Stomach (tissue), 9 donors: ENCODE data around the gene SKOR1. TPM values are rescaled to one million over a fixed set of nuclear protein-coding genes. Genes with fewer than 3 reads are reported as not detected.

Experiments used
- DNase-seq, 2 donors: peaks; one replicate each; pipeline versions ENCODE4 v3.0.0 to v3.0.0-alpha.2; 2013 to 2019
- H3K27ac ChIP-seq, 5 donors: fragments of 200-600 bp in 4 of 5; sonication (generic) in 4 of 5; one replicate each; pipeline ENCODE4 v1.5.1; 2013 to 2019; ENCODE audit warnings: mild to moderate bottlenecking in 1 of 5, moderate library complexity in 1 of 5
- H3K27me3 ChIP-seq, 3 donors: fragments of 200-600 bp; sonication (generic); one replicate each; pipeline ENCODE4 v1.5.1; 2017 to 2019; ENCODE audit warnings: mixed run types in 1 of 3
- H3K36me3 ChIP-seq, 4 donors: fragments of 200-600 bp; sonication (generic); 1 replicate in 3 of 4; 2 replicates in 1 of 4; pipeline ENCODE4 v1.5.1; 2016 to 2019
- H3K4me1 ChIP-seq, 4 donors: fragments of 200-600 bp; sonication (generic); one replicate each; pipeline ENCODE4 v1.5.1; 2016 to 2019
- H3K4me3 ChIP-seq, 4 donors: fragments of 200-600 bp; sonication (generic) in 3 of 4; one replicate each; pipeline ENCODE4 v1.5.1; 2016 to 2019; ENCODE audit warnings: mild to moderate bottlenecking in 1 of 4
- H3K9me3 ChIP-seq, 4 donors: fragments of 200-600 bp; sonication (generic); one replicate each; pipeline ENCODE4 v1.5.1; 2016 to 2019
- EP300 ChIP-seq: sonication (generic); formaldehyde crosslinking; IDR thresholded peaks from one replicate; pipeline ENCODE4 v1.6.1; 2017; ENCODE audit warnings: antibody characterized with exemption
- POLR2A ChIP-seq, 4 donors: fragments of 450-650 bp; IDR thresholded peaks; one replicate each; pipeline ENCODE4 v1.6.1; 2016; ENCODE audit warnings: antibody characterized with exemption in 4 of 4, control low read depth in 2 of 4, mild to moderate bottlenecking in 1 of 4, moderate library complexity in 1 of 4
- POLR2AphosphoS5 ChIP-seq, 3 donors: sonication (generic); formaldehyde crosslinking; IDR thresholded peaks; one replicate each; pipeline ENCODE4 v1.6.1; 2016; ENCODE audit warnings: antibody characterized with exemption in 3 of 3
- WGBS, 5 donors: extraction: QIAGEN DNeasy Blood & Tissue Kit in 3 of 5; methylation state at CpG; one replicate each; pipeline versions ENCODE4 v1.1.5 to v1.1.7; 2013 to 2018; 5-methylcytosine and 5-hydroxymethylcytosine counted together
- intact Hi-C: fragments of 100-400 bp; cut with DNase I; formaldehyde crosslinking; loops from one replicate; pipeline ENCODE4 v1.15.1; 2023; ENCODE audit warnings: low total_unique reads
- polyA plus RNA-seq, 3 donors: library from polyadenylated mRNA; stranded (reverse); fragments of 200-250 nt; gene quantifications; one replicate each; pipeline ENCODE4 v1.2.3, GENCODE V29; 2013
- total RNA-seq, 5 donors: library from RNA; depleted of rRNA; stranded (reverse); fragments of >200 nt; gene quantifications; one replicate each; pipeline versions ENCODE4 v1.1.0 to v1.2.3, GENCODE V29; 2014 to 2016
- TF ChIP-seq, protein P1 (sequence below), 7 experiments: fragments of 450-650 bp in 4 of 7; fragments of 200-600 bp in 3 of 7; sonication (generic) in 3 of 7; IDR thresholded peaks; one replicate each; pipeline ENCODE4 v1.5.1; 2016 to 2019; ENCODE audit warnings: antibody characterized with exemption in 7 of 7, control low read depth in 2 of 7, mild to moderate bottlenecking in 1 of 7
- donor health status: healthy with polysubstance abuse.
- donor health status: Bipolar disorder and iron deficiency.
- donor health status: healthy.

Gene SKOR1
- total and polyA plus RNA-seq, 8 donors, result 0.14 to 5.8 (median 0.69) TPM; not detected in 2

DNA sequence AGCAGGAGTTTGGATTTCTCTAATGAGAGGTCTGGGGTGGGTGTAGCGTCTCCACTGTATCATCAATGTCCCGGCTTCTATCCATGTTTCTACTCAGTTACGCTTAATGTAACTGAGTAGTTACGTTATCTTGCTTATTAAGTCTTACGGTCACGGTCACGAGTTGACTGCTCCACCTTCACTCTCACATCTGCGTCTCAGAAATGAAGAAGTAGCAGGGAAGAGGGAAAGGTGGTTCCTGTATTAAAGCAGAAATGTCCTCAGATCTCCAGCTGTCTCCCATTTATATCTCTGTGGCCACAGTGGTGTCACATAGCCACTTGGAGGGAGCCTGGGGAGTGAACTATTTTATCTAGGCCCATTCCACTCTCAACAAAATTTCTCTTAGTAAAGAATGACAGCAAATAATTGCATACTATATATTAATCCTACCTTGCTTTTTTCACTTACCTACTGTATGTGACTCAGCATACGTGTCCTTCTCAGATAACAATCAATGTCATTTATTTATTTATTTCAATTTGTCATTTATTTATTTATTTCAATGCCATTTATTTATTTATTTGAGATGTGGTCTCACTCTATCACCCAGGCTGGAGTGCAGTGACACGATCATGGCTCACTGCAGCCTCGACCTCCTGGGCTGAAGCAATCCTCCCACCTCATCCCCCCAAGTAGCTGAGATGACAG is 54.3 kb downstream of the SKOR1 start:
- Histone ChIP-seq H3K27me3 (no peaks in the 10 kb centered on the region), H3K4me3 (no peak overlapping the region), H3K36me3 (no peaks in the 10 kb centered on the region), H3K4me1 (peaks cover 7 to 35% (median 18%) of the 10 kb centered on the region in 4 donors), H3K27ac (no peak overlapping the region), H3K9me3 (no peaks in the 10 kb centered on the region)
- intact Hi-C loops, result no loop called here
- no peak for DNase-seq
- TF ChIP-seq, protein P1, sequence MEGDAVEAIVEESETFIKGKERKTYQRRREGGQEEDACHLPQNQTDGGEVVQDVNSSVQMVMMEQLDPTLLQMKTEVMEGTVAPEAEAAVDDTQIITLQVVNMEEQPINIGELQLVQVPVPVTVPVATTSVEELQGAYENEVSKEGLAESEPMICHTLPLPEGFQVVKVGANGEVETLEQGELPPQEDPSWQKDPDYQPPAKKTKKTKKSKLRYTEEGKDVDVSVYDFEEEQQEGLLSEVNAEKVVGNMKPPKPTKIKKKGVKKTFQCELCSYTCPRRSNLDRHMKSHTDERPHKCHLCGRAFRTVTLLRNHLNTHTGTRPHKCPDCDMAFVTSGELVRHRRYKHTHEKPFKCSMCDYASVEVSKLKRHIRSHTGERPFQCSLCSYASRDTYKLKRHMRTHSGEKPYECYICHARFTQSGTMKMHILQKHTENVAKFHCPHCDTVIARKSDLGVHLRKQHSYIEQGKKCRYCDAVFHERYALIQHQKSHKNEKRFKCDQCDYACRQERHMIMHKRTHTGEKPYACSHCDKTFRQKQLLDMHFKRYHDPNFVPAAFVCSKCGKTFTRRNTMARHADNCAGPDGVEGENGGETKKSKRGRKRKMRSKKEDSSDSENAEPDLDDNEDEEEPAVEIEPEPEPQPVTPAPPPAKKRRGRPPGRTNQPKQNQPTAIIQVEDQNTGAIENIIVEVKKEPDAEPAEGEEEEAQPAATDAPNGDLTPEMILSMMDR (IDR thresholded peaks at IDR 0.05), result no peak
- TF ChIP-seq POLR2AphosphoS5 (IDR thresholded peaks at IDR 0.05) (no peak), EP300 (no peak), POLR2A (IDR thresholded peaks at IDR 0.05) (no peak)
- WGBS, 5 donors, result 77 to 92% (median 87%) methylated on average over 11 of the region's 11 CpGs

DNA sequence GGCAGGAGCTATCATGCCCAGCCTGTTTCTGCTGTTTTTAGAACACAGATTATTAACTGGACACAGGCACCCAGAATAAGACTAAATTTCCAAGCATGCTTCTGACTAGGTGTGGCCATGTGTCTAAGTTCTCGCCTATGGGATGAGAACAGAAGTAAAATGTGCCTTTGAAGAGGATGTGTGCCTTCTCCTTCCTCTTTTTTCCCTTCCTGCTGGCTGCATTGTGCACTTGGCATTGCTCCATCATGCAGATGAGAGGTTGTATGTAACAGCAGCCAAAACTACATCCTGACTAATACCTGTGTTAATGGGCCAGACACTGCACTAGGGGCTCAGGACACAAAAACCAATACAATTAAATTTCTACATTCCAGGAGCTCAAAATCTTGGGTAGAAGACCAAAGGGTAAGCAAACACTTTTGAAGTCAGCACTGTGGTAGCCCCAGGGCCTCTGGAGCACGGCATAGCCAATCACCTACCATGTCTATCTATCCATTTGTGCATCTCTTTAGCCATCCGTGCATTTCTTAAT is 55.4 kb downstream of the SKOR1 start:
- intact Hi-C loops, result no loop called here
- peak; percentile 45 to 71 for DNase-seq
- Histone ChIP-seq H3K4me3 (no peak overlapping the region), H3K27ac (no peak overlapping the region), H3K9me3 (no peaks in the 10 kb centered on the region), H3K4me1 (peaks cover 7 to 47% (median 27%) of the 10 kb centered on the region in 4 donors), H3K27me3 (no peaks in the 10 kb centered on the region), H3K36me3 (no peaks in the 10 kb centered on the region)
- WGBS, 5 donors, result 55 to 75% (median 64%) methylated on average over 3 of the region's 3 CpGs
- no peak for TF ChIP-seq EP300
- TF ChIP-seq POLR2AphosphoS5 (IDR thresholded peaks at IDR 0.05), result peak in 1 of 3 donors; percentile 38

DNA sequence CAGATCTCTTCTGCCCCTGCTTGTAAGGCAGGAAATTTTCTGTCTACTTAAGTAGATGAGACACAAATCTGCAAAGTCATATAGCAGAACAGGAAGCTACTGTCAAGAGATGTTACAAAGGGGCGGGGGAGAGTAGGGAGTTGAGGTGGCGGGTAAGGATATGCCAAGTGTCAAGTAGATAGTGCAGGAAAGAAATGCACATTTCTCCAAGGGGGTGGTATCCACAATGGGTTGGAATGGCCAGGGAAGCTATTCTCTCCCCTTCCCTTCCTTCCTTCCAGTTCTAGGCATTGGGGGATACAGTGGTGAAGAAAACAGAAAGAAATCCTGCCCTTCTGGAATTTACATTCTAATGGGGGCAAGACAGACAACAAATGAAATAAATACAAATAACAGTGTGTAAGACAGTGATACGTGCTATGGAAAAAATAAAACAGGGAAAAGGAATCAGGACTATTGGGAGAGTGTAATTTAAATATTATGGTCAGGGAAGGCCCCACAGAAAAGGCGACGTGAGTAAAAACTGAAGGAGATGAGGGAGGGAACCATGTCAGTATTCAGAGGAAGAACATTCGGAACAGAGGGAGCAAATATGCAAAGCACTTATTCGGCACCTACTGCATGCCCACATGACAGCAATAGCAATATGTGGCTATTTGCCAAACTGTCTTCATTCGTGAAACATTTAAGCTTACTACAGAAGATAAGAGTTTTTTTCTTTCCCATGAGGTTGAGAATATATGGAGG is 57.4 kb downstream of the SKOR1 start:
- WGBS, 5 donors, result 72 to 77% (median 74%) methylated on average over 8 of the region's 8 CpGs
- peak overlapping the region in 3 of 5 donors; percentile 34 to 86 (median 48) for H3K27ac ChIP-seq
- intact Hi-C loops, result no loop called here

DNA sequence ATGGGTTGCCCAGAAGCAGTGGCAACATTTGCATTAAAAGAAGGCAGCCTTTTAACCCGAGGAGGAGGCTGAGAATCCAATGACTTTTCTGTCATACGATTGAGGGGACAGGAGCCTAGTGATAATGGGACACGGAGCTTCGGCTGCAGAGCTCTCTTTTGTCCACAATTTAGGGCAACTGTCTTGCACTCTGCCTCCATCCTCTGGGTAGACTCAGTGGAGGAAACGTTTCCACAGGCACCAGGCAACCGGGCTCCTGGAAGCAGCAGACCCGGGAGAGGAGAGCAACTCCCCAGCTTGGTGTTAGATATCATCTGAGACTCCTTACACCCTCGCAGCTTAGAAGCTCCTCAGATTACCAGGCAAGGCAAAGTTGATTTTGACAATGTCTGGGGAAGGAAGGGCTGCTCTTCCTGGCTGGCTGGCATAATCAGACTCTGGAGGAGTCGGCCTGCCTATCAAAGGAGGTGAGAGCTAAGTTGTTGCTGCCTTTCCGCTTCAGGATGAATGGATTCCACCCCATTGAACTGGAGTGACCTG is 58.0 kb downstream of the SKOR1 start:
- DNase-seq, result no peak
- Histone ChIP-seq H3K9me3 (no peaks in the 10 kb centered on the region), H3K27me3 (no peaks in the 10 kb centered on the region), H3K27ac (peak overlapping the region in 4 of 5 donors; percentile 34 to 88 (median 80)), H3K36me3 (no peaks in the 10 kb centered on the region), H3K4me1 (peaks cover 7 to 47% (median 27%) of the 10 kb centered on the region in 4 donors), H3K4me3 (no peak overlapping the region)
- WGBS, 5 donors, result 56 to 69% (median 62%) methylated on average over 10 of the region's 10 CpGs
- TF ChIP-seq, protein P1 (IDR thresholded peaks at IDR 0.05), result no peak
- no peak for TF ChIP-seq EP300
- no peak for TF ChIP-seq POLR2AphosphoS5 (IDR thresholded peaks at IDR 0.05)
- no peak for TF ChIP-seq POLR2A (IDR thresholded peaks at IDR 0.05)
- intact Hi-C loops, result no loop called here

More for the DNA sequence above, 57.4 kb downstream of the SKOR1 start:
- H3K36me3 ChIP-seq, result no peaks in the 10 kb centered on the region
- DNase-seq, result peak in 1 of 2 donors; percentile 51
- TF ChIP-seq POLR2A (IDR thresholded peaks at IDR 0.05), result no peak
- no peak for TF ChIP-seq EP300
- H3K9me3 ChIP-seq, result no peaks in the 10 kb centered on the region
- H3K27me3 ChIP-seq, result no peaks in the 10 kb centered on the region
- H3K4me1 ChIP-seq, result peaks cover 7 to 47% (median 27%) of the 10 kb centered on the region in 4 donors
- H3K4me3 ChIP-seq, result no peak overlapping the region

DNA sequence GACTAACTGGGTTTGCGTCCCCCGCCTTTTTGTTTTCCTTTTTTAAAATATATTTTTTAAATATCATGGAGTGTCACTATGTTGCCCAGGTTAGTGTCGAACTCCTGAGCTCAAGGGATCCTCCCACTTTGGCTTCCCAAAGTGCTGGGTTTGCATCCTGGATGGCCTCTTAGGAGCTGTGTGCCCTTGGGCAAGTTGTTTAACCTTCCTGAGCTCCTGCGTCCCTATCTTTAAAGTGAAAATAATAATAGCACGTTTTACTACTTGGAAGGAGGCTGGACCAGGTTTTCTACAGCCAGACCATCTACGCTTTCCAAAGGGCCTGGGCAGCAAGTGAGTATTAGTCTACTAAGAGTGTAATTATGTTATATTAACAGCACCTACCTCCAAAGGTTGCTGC is 58.7 kb downstream of the SKOR1 start:
- DNase-seq, result no peak
- intact Hi-C loops, result no loop called here
- WGBS, 5 donors, result 63 to 68% (median 68%) methylated on average over 6 of the region's 6 CpGs

More for the DNA sequence above, 58.7 kb downstream of the SKOR1 start:
- peaks cover 7 to 47% (median 27%) of the 10 kb centered on the region in 4 donors for H3K4me1 ChIP-seq
- no peaks in the 10 kb centered on the region for H3K27me3 ChIP-seq
- H3K9me3 ChIP-seq, result no peaks in the 10 kb centered on the region
- peak overlapping the region; percentile 74 to 88 (median 86) for H3K27ac ChIP-seq
- peak overlapping the region in 3 of 4 donors; percentile 46 to 65 (median 54) for H3K4me3 ChIP-seq
- TF ChIP-seq, protein P1 (IDR thresholded peaks at IDR 0.05), result no peak
- TF ChIP-seq POLR2A (IDR thresholded peaks at IDR 0.05), result no peak
- no peak for TF ChIP-seq EP300
- TF ChIP-seq POLR2AphosphoS5 (IDR thresholded peaks at IDR 0.05), result no peak
- H3K36me3 ChIP-seq, result no peaks in the 10 kb centered on the region
